ENCODE data around the gene BEX1.
"Not testable (repeated sequence)": the region's sequence is repeated elsewhere in the genome, so short reads cannot be mapped to it uniquely, and the experiment has no call there.

Gene BEX1

DNA sequence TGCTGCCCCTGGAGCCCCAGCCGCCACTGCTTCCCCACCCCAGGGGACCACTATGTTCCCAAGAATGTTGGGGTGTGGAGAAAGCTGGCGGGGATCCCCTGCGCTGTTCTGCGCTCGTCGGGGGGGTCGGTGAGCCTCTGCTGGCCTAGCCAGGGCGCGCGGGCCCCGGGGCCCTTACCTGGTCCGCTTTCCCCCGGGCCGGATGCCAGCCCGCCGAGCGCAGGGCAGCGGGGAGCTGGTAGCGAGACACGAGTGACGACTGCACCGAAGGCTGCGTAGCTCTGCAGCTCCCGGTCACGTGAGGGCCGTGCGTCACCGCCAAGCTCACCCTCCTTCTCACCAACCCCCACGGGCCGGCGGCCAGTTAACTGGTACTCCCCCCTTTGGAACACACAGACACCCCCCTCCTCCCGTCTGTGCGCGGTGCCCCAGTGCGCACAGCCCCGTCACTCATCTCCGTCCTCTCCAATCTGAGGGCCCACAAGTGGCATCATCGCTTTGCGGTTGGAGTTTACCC lies at the start of gene BEX1:
BEX1 (minus strand) TSS at position 254 of the 517 bp plus-strand sequence. CDS start 897 bp downstream, outside the sequence.
- no peak for DNase-seq (ENCODE audit: low read depth)
- TF ChIP-seq, protein P1, sequence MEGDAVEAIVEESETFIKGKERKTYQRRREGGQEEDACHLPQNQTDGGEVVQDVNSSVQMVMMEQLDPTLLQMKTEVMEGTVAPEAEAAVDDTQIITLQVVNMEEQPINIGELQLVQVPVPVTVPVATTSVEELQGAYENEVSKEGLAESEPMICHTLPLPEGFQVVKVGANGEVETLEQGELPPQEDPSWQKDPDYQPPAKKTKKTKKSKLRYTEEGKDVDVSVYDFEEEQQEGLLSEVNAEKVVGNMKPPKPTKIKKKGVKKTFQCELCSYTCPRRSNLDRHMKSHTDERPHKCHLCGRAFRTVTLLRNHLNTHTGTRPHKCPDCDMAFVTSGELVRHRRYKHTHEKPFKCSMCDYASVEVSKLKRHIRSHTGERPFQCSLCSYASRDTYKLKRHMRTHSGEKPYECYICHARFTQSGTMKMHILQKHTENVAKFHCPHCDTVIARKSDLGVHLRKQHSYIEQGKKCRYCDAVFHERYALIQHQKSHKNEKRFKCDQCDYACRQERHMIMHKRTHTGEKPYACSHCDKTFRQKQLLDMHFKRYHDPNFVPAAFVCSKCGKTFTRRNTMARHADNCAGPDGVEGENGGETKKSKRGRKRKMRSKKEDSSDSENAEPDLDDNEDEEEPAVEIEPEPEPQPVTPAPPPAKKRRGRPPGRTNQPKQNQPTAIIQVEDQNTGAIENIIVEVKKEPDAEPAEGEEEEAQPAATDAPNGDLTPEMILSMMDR (IDR thresholded peaks at IDR 0.05; ENCODE audit: control insufficient read depth, extremely low read depth, insufficient read depth) = no peak
- no peak within 1 kb of the TSS for H3K4me3 ChIP-seq (ENCODE audit: low read depth, low read length)

DNA sequence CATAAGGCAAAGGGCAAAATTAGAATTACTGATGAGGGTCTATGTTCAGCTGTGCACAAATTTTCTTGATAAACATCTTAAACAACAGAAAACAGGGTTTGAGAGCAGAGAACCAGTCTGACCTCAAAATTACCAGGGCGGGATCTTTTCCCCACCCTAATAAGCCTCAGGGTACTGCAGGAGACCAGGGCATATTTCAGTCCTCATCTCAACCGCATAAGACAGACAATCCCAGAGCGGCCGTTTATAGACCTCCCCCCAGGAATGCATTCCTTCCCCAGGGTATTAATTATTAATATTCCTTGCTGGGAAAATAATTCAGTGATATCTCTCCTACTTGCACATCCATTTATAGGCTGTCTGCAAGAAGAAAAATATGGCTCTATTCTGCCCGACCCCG lies 45.5 kb upstream of the BEX1 start:
- H3K4me3 ChIP-seq (ENCODE audit: low read depth, low read length); DNase-seq (ENCODE audit: low read depth): not testable (repeated sequence)

DNA sequence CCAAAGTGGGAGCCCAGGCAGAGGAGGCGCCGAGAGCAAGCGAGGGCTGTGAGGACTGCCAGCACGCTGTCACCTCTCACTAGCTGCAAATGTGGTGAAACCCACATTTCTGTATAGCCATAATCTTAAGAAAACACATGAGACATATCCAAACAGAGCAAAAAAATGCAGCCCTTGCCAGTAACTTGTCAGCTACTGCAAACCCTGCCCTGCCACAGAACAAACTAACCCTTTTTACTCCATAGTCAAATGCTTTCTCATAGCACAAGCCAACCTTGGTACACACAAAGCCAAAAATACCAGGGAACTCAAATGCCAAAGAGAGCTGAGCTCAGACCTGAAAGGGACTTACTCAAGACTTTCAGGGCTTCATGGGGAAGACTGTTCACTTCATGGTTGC lies 43.9 kb upstream of the BEX1 start:
- DNase-seq (ENCODE audit: low read depth) = no peak
- H3K4me3 ChIP-seq (ENCODE audit: low read depth, low read length) = no peak overlapping the region
- TF ChIP-seq, protein P1 (IDR thresholded peaks at IDR 0.05; ENCODE audit: control insufficient read depth, extremely low read depth, insufficient read depth) = no peak

DNA sequence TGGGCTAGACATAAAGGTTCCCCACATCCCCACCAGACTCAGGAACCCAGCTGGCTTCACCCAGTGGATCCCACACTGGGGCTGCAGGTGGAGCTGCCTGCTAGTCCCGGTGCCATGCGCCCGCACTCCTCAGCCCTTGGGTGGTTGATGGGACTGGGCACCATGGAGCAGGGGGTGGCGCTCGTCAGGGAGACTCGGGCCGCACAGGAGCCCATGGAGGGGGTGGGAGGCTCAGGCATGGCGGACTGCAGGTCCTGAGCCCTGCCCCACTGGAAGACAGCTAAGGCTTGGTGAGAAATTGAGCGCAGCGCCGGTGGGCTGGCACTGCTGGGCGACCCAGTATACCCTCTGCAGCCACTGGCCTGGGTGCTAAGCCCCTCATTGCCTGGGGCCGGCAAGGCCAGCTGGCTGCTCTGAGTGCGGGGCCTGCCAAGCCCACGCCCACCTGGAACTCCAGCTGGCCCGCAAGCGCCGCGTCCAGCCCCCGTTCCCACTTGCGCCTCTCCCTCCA lies 43.3 kb upstream of the BEX1 start:
- DNase-seq (ENCODE audit: low read depth) = not testable (repeated sequence)

DNA sequence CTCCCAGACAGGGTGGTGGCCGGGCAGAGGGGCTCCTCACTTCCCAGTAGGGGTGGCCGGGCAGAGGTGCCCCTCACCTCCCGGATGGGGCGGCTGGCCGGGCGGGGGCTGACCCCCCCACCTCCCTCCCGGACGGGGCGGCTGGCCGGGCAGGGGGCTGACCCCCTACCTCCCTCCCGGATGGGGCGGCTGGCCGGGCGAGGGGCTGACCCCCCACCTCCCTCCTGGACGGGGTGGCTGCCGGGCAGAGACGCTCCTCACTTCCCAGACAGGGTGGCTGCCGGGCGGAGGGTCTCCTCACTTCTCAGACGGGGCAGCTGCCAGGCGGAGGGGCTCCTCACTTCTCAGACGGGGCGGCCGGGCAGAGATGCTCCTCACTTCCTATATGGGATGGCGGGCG lies 40.4 kb upstream of the BEX1 start:
- not testable (repeated sequence) for H3K4me3 ChIP-seq (ENCODE audit: low read depth, low read length); DNase-seq (ENCODE audit: low read depth)

More for the DNA sequence above, 43.3 kb upstream of the BEX1 start:
- not testable (repeated sequence) for H3K4me3 ChIP-seq (ENCODE audit: low read depth, low read length)

DNA sequence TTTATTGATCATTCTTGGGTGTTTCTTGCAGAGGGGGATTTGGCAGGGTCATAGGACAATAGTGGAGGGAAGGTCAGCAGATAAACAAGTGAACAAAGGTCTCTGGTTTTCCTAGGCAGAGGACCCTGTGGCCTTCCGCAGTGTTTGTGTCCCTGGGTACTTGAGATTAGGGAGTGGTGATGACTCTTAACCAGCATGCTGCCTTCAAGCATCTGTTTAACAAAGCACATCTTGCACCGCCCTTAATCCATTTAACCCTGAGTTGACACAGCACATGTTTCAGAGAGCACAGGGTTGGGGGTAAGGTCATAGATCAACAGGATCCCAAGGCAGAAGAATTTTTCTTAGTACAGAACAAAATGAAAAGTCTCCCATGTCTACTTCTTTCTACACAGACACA lies 39.9 kb upstream of the BEX1 start:
- H3K4me3 ChIP-seq (ENCODE audit: low read depth, low read length); DNase-seq (ENCODE audit: low read depth): not testable (repeated sequence)

DNA sequence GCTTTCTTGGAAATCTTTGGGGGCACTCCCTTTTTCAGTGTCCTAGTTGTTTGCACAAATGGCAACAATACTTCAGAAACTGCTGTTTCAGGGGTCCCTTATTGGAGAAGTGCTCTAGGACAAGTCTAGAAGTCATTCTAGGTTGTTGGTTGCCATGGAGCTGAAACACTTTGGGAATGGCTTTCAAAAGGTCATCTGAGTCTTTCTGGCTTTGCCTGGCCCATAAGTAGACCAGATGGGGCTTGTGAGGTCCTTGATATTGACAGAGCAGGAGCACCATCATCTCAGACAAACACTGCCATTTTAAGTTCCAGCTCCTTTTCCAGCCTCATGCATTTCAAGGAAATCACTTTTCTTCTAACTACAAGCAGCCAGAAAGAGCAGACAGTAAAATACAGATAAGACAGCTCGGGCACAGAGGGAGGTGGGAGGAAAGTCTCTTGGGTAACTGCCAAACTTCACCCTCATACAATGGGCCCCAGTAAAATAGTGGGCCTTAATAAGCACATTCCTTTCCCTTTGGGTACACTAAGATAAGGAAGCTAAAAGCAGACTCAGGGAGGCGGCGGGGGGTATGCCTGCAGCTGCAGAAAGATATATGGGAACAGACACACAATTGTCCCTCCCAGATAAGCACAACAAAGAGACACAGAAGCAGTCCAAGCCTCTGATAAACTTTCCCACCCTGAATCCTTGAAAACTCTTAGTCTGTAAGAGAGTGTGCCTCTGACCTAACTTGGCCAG lies 37.5 kb upstream of the BEX1 start:
- TF ChIP-seq, protein P1 (IDR thresholded peaks at IDR 0.05; ENCODE audit: control insufficient read depth, extremely low read depth, insufficient read depth) = no peak
- no peak for DNase-seq (ENCODE audit: low read depth)
- no peak overlapping the region for H3K4me3 ChIP-seq (ENCODE audit: low read depth, low read length)

DNA sequence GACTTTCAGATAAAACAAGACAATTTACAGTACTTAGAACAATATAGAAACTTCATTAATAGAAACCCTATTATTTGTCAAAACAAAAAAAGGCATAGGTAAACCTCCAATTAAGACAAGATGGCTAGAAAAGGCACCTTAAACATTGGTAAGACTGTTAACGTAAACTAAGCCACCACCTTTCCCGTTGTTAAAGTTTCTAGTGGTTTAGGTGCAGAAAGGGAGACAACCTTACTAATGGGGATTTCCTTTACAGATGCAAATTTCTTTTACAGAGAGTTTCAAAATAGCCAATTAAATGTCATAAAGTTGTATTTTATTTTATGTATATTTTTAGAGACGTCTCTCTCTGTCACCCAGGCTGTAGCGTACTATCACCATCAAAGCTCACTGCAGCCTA lies 36.5 kb upstream of the BEX1 start:
- TF ChIP-seq, protein P1 (IDR thresholded peaks at IDR 0.05; ENCODE audit: control insufficient read depth, extremely low read depth, insufficient read depth) = no peak
- no peak overlapping the region for H3K4me3 ChIP-seq (ENCODE audit: low read depth, low read length)
- no peak for DNase-seq (ENCODE audit: low read depth)

DNA sequence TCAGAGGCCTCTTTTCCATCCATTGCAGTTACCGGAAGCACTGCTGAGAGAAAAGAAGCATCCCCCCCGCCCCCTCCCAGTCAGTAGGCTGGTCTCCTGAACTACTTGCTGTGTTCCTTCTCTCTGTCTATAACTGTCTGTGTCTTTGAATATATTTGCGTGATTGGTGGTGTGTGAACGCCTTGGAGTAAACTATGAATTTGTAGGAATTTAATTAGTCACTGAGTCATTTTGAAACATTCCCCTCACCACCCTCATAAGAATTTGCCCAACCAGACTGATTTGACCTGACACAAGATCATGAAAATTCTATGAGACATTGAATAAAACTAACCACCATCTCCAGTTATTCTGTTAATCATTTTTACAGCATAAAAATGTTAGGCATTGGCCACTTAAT lies 35.7 kb upstream of the BEX1 start:
- TF ChIP-seq, protein P1 (IDR thresholded peaks at IDR 0.05; ENCODE audit: control insufficient read depth, extremely low read depth, insufficient read depth) = no peak
- no peak for DNase-seq (ENCODE audit: low read depth)
- no peak overlapping the region for H3K4me3 ChIP-seq (ENCODE audit: low read depth, low read length)

Data from LNCaP clone FGC (cell line).